Natural killer cell treated with Interleukin-12 subunit alpha and Interleukin-12 subunit beta and Interleukin-15 and Interleukin-18, amount 100 ng/mL, for 72 hours (primary cell): ENCODE measurements around the gene NLRP3. TPM values are rescaled to one million over a fixed set of nuclear protein-coding genes. Genes with fewer than 3 reads are reported as not detected.

ENCODE experiments used
- ATAC-seq, 2 donors: fragments of 150-1000 bp; cut with Tn5 transposase in 1 of 2; sonication (Bioruptor Pico), chemical (Tn5 transposase) in 1 of 2; 2 replicates each; pipeline ENCODE4 v1.10.0; 2021
- DNase-seq: peaks from one replicate; pipeline ENCODE4 v3.0.0; 2022; ENCODE audit warnings: low spot score
- H3K27ac Mint-ChIP-seq, 2 donors: 1 replicate in 1 of 2; 2 replicates in 1 of 2; pipeline ENCODE4 v1.8.0; 2022; ENCODE audit warnings: mixed read lengths in 2 of 2, mild to moderate bottlenecking in 1 of 2, moderate library complexity in 1 of 2
- H3K27me3 Mint-ChIP-seq, 2 donors: 1 replicate in 1 of 2; 2 replicates in 1 of 2; pipeline ENCODE4 v1.8.0; 2022; ENCODE audit warnings: mixed read lengths in 2 of 2
- H3K36me3 Mint-ChIP-seq: one replicate; pipeline ENCODE4 v1.8.0; 2022; ENCODE audit warnings: mixed read lengths
- H3K4me1 Mint-ChIP-seq, 2 donors: 1 replicate in 1 of 2; 2 replicates in 1 of 2; pipeline ENCODE4 v1.8.0; 2022; ENCODE audit warnings: low read depth in 2 of 2, mixed read lengths in 2 of 2, mild to moderate bottlenecking in 1 of 2
- H3K4me3 Mint-ChIP-seq: one replicate; pipeline ENCODE4 v1.8.0; 2022; ENCODE audit warnings: mixed read lengths
- H3K9me3 Mint-ChIP-seq: 2 replicates; pipeline ENCODE4 v1.8.0; 2022; ENCODE audit warnings: mixed read lengths
- total RNA-seq, 2 donors: library from RNA; stranded (reverse); gene quantifications; one replicate each; pipeline ENCODE4 v1.2.3, GENCODE V29; 2022

NLRP3 gene
- total RNA-seq, 2 donors from 2014 or later: 2.3 to 3.5 TPM

- Mint-ChIP-seq H3K4me3 (no peak overlapping the region), H3K36me3 (no peaks in the 10 kb centered on the region), H3K4me1 (peaks cover 30 to 33% of the 10 kb centered on the region in 2 donors), H3K9me3 (no peaks in the 10 kb centered on the region), H3K27ac (peak overlapping the region in 1 of 2 donors; percentile 55), H3K27me3 (peaks cover 3 to 11% of the 10 kb centered on the region in 2 donors)
- DNase-seq (no peak), ATAC-seq (no peak)
These were observed 9.8 kb upstream of the NLRP3 start for GRCh38 chr1:247406014-247406656.

GRCh38 chr1:247407180-247407616 is 8.8 kb upstream of the NLRP3 start:
- H3K27me3 Mint-ChIP-seq: peaks cover 3 to 11% of the 10 kb centered on the region in 2 donors
- peak overlapping the region; percentile 55 to 56 for H3K27ac Mint-ChIP-seq
- no peak for DNase-seq
- peak overlapping the region; percentile 47 for H3K4me3 Mint-ChIP-seq
- H3K4me1 Mint-ChIP-seq: peaks cover 30 to 33% of the 10 kb centered on the region in 2 donors
- no peaks in the 10 kb centered on the region for H3K9me3 Mint-ChIP-seq
- ATAC-seq: peak; percentile 88 to 89
- H3K36me3 Mint-ChIP-seq: no peaks in the 10 kb centered on the region

- H3K4me1 Mint-ChIP-seq: peaks cover 30 to 33% of the 10 kb centered on the region in 2 donors
- H3K27ac Mint-ChIP-seq: peak overlapping the region in 1 of 2 donors; percentile 55
- H3K36me3 Mint-ChIP-seq: no peaks in the 10 kb centered on the region
- ATAC-seq (no peak), DNase-seq (no peak)
- H3K9me3 Mint-ChIP-seq: no peaks in the 10 kb centered on the region
- peak overlapping the region; percentile 51 for H3K4me3 Mint-ChIP-seq
- H3K27me3 Mint-ChIP-seq: peaks cover 3 to 11% of the 10 kb centered on the region in 2 donors
These were observed 7.9 kb upstream of the NLRP3 start for GRCh38 chr1:247408100-247408499.

- Mint-ChIP-seq H3K27ac (peak overlapping the region in 1 of 2 donors; percentile 19), H3K9me3 (no peaks in the 10 kb centered on the region), H3K4me1 (peaks cover 33 to 35% of the 10 kb centered on the region in 2 donors), H3K27me3 (peaks cover 1 to 2% of the 10 kb centered on the region in 2 donors), H3K4me3 (peak overlapping the region; percentile 40), H3K36me3 (no peaks in the 10 kb centered on the region)
- peak; percentile 75 to 76 for ATAC-seq
- DNase-seq: no peak
These were observed 6.0 kb upstream of the NLRP3 start for GRCh38 chr1:247409869-247410544.

DNA sequence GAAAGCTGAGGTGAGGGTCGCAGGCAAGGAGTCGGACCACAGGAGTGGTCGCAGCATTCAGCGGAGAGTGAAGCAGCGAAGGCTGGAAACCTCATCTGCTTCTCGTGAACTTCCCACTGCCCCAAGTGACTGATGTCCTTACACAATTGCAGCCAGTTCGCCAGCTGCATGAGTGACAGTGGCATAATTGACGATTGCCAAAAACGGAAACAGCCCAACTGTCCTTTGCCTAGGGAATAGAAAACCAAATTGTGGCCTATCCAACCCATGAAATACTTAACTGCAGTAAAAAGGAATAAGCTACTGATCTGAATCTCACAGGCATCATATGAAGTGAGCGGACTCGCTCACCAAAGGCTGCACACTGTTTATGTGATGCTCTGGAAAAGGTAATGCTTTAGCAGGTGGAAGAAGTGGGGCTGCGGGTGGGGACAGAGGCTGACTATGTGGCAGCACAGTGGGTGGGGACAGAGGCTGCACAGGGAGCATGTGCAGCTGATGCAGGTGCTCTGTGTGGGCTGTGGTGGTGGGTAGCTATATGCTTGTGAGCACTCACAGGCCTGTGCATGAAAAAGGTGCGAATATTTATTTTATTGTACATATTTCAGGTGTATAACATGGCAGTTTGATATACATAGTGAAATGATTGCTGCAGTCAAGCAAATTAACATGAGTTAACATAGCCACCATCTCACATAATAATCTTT is 4.2 kb upstream of the NLRP3 start:
- Mint-ChIP-seq H3K4me1 (peaks cover 48 to 50% of the 10 kb centered on the region in 2 donors), H3K4me3 (no peak overlapping the region), H3K9me3 (no peaks in the 10 kb centered on the region), H3K27ac (no peak overlapping the region), H3K36me3 (no peaks in the 10 kb centered on the region), H3K27me3 (peaks cover 0 to 3% of the 10 kb centered on the region in 2 donors)
- DNase-seq: no peak
- ATAC-seq: no peak

- Mint-ChIP-seq H3K27ac (peak overlapping the region; percentile 11 to 92), H3K9me3 (no peaks in the 10 kb centered on the region), H3K4me3 (peak overlapping the region; percentile 57), H3K27me3 (peaks cover 0 to 3% of the 10 kb centered on the region in 2 donors), H3K36me3 (no peaks in the 10 kb centered on the region), H3K4me1 (peaks cover 48 to 53% of the 10 kb centered on the region in 2 donors)
- DNase-seq (no peak), ATAC-seq (no peak)
These were observed 1.9 kb downstream of the NLRP3 start for GRCh38 chr1:247417831-247418230.

GRCh38 chr1:247419336-247419735 is 3.4 kb downstream of the NLRP3 start:
- H3K27ac Mint-ChIP-seq: no peak overlapping the region
- ATAC-seq (no peak), DNase-seq (no peak)
- H3K36me3 Mint-ChIP-seq: no peaks in the 10 kb centered on the region
- peaks cover 0 to 3% of the 10 kb centered on the region in 2 donors for H3K27me3 Mint-ChIP-seq
- no peaks in the 10 kb centered on the region for H3K9me3 Mint-ChIP-seq
- no peak overlapping the region for H3K4me3 Mint-ChIP-seq
- peaks cover 48 to 53% of the 10 kb centered on the region in 2 donors for H3K4me1 Mint-ChIP-seq

DNA sequence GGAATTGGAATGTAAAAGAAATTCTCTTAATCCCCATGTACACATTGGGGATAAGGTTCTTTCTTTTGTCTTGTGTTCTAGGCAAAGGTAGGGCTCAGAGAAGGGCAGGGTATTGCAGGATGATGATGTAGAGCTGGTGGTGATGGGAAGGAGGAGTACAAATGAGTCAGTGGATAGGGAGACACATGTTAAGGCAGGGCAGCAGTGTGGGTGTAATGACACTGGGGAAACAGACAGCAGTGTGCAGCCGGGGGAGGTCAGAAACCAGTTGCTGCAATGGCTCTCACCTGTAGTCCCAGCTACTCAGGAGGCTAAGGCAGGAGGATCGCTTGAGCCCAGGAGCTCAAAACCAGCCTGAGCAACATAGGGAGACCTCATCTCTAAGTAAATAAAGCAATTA is 5.1 kb downstream of the NLRP3 start:
- H3K27ac Mint-ChIP-seq: no peak overlapping the region
- peak overlapping the region; percentile 16 for H3K4me3 Mint-ChIP-seq
- DNase-seq: no peak

DNA sequence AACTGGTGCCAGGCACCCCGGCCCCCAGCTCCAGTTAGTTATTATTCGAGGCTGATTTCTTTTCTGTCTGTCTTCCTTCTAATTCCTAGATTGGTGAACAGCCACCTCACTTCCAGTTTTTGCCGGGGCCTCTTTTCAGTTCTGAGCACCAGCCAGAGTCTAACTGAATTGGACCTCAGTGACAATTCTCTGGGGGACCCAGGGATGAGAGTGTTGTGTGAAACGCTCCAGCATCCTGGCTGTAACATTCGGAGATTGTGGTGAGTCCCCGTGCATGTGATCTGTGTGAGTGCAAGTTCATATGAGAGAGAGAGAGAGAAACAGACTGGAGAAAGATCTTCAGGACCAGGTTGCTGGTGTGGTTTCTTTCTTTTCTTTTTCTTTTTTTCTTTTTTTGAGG is 13.5 kb downstream of the NLRP3 start:
- Mint-ChIP-seq H3K27ac (no peak overlapping the region), H3K4me3 (no peak overlapping the region), H3K27me3 (no peaks in the 10 kb centered on the region), H3K9me3 (no peaks in the 10 kb centered on the region), H3K4me1 (peaks cover 0 to 2% of the 10 kb centered on the region in 2 donors), H3K36me3 (peaks cover 8% of the 10 kb centered on the region)
- ATAC-seq: no peak
- DNase-seq: no peak

More for the DNA sequence above, 5.1 kb downstream of the NLRP3 start:
- Mint-ChIP-seq H3K4me1 (peaks cover 36 to 39% of the 10 kb centered on the region in 2 donors), H3K9me3 (no peaks in the 10 kb centered on the region), H3K27me3 (no peaks in the 10 kb centered on the region), H3K36me3 (peaks cover 8% of the 10 kb centered on the region)
- ATAC-seq: no peak

DNA sequence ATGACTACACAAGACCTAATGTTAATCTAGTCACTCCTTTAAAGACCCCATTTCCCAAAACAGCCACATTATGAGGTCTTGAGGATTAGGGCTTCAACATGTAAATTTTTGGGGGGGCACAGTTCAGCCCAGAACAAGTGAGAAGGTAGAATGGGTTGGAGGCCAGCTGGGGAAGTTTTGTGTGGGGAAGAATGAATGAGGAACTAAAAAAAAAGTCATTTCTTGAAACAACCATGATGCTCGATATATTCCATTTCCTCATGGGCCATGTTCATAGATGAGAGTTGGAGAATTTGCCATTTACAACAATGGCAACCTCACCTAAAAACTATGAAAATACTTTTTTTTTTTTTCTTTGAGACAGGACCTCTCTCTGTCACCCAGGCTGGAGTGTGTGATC is 14.5 kb downstream of the NLRP3 start:
- no peak overlapping the region for H3K4me3 Mint-ChIP-seq
- no peak overlapping the region for H3K27ac Mint-ChIP-seq
- ATAC-seq (no peak), DNase-seq (no peak)
- no peaks in the 10 kb centered on the region for H3K9me3 Mint-ChIP-seq
- H3K4me1 Mint-ChIP-seq: peaks cover 0 to 2% of the 10 kb centered on the region in 2 donors
- peaks cover 6% of the 10 kb centered on the region for H3K36me3 Mint-ChIP-seq
- no peaks in the 10 kb centered on the region for H3K27me3 Mint-ChIP-seq

DNA sequence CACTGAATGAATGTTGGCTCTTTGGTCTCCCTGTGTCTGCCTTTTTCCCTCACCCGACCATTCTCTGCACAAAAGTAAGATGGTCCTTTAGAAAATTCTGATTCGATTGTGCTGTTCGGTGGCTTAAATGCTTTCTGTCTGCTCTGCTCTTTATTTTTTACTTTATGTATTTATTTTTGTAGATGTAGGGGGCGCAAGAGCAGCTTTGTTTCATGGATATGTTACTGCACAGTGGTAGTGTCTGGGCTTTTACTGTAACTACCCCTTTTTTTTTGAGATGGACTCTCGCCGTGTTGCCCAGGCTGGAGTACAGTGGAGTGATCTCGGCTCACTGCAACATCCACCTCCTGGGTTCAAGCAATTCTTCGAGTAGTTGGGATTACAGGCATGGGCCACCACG is 15.7 kb downstream of the NLRP3 start:
- H3K4me1 Mint-ChIP-seq: peaks cover 0 to 2% of the 10 kb centered on the region in 2 donors
- no peaks in the 10 kb centered on the region for H3K27me3 Mint-ChIP-seq
- ATAC-seq: no peak
- H3K4me3 Mint-ChIP-seq: no peak overlapping the region
- H3K9me3 Mint-ChIP-seq: no peaks in the 10 kb centered on the region
- H3K27ac Mint-ChIP-seq: no peak overlapping the region
- no peaks in the 10 kb centered on the region for H3K36me3 Mint-ChIP-seq
- no peak for DNase-seq

DNA sequence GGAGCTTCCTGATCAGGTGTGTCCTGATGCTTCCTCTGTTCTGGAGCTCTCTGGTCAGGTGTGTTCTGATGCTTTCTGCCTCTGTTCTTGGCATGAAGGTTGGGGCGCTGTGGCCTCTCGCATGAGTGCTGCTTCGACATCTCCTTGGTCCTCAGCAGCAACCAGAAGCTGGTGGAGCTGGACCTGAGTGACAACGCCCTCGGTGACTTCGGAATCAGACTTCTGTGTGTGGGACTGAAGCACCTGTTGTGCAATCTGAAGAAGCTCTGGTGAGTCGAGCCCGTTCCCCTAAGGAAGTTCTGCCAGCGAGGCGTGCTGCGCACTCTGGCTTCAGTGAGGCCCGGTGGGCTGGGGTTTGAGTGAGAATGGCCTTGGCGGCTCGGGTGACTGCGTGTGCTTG is 18.0 kb downstream of the NLRP3 start:
- DNase-seq (no peak), ATAC-seq (no peak)
- H3K27me3 Mint-ChIP-seq: no peaks in the 10 kb centered on the region
- no peak overlapping the region for H3K27ac Mint-ChIP-seq
- H3K36me3 Mint-ChIP-seq: no peaks in the 10 kb centered on the region
- H3K4me3 Mint-ChIP-seq: no peak overlapping the region
- no peaks in the 10 kb centered on the region for H3K4me1 Mint-ChIP-seq
- no peaks in the 10 kb centered on the region for H3K9me3 Mint-ChIP-seq

- Mint-ChIP-seq H3K4me3 (no peak overlapping the region), H3K9me3 (no peaks in the 10 kb centered on the region), H3K36me3 (no peaks in the 10 kb centered on the region), H3K4me1 (peaks cover 2% of the 10 kb centered on the region in 2 donors), H3K27ac (no peak overlapping the region), H3K27me3 (no peaks in the 10 kb centered on the region)
- ATAC-seq: no peak
- no peak for DNase-seq
These were observed 19.2 kb downstream of the NLRP3 start for GRCh38 chr1:247435030-247435758.
